GM18508 (cell line): Measurements from ENCODE around the gene LRRC8E.
A peak's percentile ranks its signal among the peaks of the same experiment; 100 is the strongest.
"Not testable (repeated sequence)": the region's sequence is repeated elsewhere in the genome, so short reads cannot be mapped to it uniquely, and the experiment has no call there.

ENCODE experiments used
- ATAC-seq: cut with Tn5 transposase; IDR thresholded peaks from one replicate; pipeline ENCODE4 v1.9.1; 2021; ENCODE audit warnings: moderate number of reproducible peaks; ENCODE audit not compliant: insufficient read depth, unreplicated experiment

LRRC8E gene

DNA sequence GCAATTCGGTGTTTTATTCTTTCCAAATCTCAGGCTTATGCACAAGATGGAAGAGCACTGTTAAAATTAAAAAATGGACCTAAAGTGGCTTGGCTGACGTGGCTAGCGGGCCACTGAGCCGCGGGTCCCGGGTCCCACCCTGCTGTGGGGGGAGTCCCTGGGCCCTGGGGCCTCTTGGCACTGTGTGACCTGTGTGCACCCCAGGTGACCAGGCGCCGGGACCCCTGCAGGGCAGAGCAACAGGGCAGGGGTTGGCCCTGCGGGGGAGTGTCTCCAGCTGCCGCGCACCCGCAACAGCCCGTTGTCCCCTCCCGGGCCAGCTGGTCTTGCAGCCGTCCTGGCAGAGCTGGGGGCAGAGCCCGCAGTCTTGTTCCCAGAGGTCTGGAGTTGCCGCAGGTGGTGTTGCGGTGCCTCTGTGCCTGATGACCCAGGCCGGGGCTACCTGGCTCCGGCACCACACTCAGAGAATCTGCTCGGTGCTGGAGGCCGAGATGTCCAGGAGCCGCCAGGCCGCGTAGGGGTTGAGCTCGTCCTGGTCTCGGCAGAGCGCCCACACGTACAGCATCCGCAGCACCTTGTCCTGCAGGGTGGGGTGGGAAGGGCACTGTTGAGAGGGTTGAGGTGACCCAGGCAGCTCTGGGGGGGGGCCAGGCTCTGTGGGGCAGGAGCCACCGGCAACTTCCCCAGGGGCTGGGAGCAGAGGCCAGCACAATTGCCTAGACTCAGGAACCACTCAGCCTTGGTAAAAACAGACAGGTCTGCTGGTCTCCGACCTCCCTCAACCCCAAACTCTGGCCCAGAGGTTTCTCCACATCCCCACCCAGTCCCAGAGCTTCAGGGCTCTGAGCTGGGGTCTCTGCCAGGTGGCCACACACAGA is 38.7 kb downstream of the LRRC8E start:
- ATAC-seq = no peak

DNA sequence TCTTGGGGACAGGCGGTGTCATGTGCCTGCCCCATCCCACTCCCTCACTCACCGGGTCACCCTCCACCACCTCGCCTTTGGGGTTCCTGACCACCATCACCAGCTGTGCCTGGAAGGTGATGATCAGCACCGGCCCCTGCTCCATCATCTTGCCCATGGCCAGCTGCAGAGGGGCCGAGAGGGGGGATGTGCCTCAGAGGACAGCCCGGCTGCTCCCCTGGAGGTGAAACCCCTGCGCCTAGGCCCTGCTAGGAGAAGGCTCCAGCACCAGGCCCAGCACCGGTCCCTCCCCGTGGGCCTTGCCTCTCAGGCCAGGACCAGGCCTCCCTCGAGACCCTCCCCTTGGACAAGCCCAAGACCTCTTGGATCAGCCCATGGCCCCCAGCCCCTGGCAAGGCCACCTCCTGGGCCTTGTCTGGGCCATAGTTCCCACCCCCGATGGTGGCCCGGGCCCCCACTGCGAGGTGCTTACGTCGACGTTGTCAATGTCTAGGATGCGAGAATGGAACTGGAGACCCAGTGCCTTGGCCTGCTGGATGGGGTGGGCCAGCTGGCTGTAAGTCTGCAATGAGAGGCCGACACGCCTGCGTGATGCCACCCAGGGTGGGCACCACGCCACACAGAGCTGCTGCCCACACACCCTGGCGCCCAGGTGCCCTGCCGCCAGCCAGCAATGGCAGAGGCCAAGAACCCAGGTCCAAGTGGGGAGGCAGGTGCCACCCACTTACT is 39.5 kb downstream of the LRRC8E start:
- ATAC-seq = no peak

DNA sequence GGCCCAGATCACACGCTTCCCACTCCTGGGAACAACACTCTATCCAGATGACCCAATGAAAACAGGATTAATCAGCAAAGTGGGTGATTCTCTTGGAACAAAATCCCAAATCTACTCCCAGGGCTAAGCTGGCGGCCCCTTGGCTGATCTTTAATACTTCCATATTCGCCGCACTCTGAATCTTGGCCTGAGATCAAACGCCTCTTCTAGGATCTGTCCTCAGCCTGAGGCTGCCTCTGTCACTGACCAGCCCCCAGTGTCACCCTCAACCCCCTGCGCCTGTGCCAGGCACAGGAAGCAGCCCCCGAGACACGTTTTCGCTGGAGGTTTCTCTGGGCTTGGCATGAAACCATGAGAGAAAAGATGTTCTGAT is 40.0 kb downstream of the LRRC8E start:
- ATAC-seq = no peak

DNA sequence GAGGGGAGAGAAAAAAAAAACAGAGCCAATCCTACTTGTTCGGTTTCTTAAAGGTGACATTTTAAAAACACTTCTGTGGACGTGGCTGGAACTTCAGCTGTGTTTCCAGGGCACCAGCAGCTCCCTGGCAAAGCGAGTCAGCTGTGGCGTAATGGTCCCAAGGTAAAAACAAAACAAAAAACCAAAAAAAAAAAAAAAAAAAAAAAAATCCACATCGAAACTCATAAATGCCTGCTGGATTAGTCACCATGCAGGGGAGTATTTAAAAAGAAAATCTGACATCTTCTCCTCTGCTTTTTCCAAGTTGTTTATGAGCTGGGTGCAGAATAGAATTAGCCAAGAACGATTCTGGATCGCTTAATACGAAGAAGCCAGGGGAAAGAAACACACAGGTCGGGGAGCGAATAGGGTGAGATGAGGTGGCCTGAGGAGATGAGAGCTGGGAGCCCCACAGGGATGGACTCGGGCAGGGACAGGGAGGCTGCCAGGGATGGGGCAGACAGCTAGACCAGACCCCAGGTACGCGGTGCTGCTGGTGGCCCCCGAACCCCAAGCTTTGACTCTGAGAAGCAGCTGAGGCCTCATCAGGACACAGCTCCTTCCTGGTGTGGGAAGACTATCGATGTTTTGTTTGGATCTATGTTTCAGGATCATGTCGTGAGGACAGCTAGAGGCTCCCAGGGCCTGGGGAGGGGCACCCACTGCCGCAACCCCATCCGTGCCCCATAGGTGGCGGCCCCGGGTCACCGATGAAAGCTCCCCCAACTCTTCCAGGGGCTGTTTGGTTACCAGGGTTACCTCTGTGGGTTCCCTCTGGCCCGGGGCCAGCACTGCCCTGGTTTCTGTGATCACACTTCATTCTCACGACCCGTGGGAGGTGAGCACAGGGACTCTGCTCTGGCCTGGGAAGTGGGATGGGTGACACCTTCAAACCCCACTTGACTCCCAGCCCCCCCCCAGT is 40.7 kb downstream of the LRRC8E start:
- ATAC-seq = no peak

DNA sequence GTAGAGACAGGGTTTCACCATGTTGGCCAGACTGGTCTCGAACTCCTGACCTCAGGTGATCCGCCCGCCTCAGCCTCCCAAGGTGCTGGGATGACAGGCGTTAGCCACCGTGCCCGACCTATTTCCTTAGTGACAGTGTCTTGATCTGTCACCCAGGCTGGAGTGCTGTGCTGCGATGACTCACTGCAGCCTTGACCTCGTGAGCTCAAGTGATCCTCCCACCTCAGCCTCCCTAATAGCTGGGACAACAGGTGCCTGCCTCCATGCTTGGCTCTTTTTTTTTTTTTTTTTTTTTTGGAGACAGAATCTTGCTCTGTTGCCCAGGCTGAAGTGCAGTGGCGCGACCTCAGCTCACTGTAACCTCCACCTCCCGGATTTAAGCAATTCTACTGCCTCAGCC is 41.7 kb downstream of the LRRC8E start:
- not testable (repeated sequence) for ATAC-seq

DNA sequence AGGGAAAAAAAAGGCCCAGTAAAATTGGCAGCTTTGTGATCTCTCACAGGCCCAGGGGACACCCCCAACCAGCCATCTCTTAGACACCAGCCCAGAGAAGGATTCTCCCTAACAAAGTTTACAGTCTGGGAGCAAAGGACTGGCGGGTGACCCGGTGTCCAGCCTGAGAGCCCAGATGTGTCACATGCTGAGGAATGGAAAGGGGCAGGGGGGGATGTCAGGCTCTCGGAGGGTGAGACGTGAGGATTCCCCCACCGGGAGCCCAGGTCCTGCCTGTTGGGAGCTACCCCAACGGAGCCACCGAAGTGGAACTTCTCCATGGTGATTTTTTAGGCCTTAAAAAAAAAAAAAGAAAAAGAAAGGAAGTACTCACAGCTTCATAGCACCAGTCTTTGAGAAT is 42.5 kb downstream of the LRRC8E start:
- ATAC-seq = no peak

DNA sequence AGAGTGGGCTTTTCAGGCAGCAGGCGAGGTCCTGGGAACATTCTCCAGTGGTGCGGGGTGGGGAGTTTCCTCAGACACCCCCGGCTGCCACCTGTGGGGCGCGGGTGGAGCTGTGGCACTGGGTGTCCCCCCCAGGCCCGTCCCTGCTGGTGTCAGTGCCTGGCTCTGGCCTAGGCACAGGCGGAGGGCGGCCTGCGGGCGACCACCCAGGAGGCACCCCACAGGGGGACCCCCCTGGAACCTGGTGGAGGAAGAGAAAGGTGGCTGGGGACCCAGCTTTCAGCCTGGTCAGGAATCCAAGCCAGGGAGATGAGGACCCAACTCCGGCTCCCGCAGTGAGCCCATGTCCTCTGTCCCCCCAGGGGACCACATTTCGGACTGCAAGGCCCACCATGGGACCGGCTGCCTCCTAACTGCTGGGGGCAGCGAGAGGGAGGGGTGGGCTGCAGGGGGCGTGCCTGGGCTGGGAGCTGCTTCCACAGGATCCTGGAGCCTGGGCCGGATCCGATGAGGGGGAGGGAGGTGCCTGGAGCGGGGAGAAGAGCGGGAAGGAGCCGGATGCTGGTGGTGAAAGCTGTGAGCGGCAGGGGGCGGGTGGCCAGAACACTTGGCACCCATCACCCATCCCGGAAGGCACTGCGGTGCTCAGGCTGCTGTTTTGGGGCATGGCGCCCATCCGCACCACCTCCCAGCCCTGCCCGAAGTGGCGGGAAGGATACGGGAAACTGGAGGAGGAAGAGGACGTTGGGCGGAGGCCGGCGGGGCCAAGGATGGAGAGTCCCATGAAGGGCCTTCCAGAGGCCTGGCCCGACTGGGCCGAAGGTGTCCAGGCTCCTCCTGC is 43.1 kb downstream of the LRRC8E start:
- no peak for ATAC-seq

DNA sequence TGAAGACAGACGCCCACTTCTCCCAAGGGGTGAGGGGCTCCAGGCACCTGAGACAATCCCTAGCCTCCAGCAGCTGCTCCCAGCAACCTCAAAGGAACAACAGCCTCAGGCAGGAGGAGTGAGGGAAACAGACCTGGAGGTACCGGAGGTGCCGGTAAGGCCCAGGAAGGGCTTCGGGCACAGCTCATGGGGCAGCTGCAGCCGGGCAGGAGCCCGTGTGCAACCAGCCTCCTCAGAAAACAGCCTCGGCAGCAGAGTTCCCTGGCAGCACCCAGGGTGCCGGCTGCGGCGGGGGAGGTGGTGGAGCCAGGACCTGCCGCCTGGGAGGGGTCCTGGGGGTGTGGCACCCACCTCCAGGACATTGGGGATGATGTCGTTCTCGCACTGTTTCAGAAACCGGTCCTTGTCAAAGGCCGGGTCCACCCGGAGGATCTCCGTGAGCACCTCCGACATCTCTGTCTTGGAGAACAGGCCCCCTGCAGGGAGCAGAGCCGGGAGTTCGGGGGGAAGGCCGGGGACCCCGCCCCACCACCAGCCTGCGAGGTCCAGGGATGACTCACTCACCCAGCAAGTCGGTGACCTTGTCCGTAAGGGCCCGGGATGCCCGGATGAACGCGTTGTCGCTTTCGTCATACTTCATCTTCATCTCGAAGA is 44.1 kb downstream of the LRRC8E start:
- ATAC-seq = no peak

DNA sequence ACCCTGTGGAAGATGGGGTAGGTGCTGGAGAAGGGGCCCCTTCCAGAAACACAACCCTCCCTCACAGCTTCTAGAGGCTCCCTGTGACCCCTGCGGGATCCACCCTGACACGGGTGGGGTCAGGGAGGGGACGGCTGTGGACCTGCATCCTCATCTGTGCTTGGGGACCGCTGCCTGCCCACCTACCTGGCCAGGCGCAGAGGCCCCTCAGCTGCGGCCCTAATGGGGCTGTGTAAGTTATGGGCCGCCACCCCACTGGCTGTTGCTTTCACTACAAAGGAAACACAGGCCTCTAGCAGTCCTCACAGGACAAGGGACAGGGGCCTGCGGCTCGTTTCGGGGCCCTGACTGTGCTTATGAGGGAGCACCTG is 44.6 kb downstream of the LRRC8E start:
- ATAC-seq = no peak

DNA sequence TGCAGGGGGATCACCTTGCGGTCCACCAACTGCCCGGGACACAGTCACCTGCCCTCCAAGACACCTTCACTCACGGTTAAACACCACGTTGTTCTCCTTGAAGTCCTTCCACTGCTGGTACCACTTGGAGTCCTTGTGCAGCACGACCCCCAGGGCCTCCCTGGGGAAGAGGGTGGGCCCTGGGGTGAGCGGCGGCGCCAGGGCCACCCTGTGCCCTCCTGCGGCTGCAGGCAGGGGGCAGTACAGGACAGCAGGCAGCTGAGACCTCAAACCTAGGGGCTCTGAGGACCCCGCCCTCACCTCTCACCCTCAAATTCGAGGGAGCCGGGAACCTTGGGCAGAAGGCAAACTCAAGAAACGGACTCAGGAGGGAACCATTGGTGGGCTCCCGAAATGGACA is 45.1 kb downstream of the LRRC8E start:
- ATAC-seq = no peak

DNA sequence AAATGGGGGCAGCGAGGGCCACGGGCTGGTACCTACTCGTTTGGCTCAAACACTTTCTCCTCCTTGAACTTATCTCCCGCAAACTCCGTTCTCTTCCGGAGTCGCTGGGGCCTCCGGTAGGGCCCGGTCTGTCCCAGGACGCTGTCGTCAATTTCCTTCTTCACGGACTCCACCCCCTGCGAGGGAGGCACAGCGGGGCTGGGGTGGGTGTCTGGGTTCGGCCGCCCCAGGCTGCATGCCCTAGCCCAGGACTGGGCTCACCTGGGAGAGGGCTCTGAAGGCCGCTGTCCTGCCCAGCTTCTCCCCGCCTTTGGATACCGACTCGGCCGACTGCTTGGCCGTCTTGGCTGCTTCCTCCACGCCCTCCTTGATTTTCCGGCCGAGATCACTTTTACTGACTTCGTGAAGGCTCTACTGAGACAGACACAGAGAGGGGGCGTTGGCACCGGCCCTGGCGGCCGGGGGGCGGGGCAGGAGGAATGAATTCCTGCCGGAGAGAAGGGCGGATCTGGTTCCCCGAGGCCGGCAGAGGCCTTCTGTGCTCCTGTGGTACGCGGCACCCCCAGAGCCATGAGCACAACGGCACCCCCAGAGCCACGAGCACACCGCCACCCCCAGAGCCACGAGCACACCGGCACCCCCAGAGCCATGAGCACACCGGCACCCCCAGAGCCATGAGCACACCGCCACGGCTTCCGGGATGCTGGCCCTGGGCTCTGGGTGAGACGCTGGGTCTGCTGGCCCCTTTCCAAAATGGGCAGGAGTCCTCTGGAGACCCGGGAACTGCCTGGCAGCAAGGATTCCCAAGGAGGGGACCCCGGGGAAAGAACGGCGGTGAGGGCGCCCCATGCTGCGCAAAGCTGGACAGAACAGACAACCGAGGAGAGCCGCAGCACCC is 45.8 kb downstream of the LRRC8E start:
- no peak for ATAC-seq

DNA sequence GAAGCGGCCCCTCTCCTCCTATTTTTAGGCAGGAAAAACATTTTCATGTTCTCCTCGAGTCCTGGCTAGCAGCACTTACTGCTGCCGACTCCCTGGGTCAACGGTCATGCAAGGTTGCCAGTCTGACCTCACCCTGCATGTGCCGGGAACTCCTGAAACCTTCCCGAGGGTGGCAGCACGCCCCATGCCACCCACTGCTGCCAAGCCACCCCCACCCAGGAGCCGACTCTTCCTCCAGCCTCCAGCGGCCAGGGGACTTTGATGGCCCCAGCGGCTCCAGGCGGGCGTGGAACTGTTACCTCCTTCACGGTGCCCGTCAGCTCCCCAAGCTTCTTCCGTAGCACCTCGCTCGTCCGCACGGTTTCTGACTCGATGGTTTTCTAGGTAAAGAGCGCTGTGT is 46.5 kb downstream of the LRRC8E start:
- ATAC-seq = no peak

DNA sequence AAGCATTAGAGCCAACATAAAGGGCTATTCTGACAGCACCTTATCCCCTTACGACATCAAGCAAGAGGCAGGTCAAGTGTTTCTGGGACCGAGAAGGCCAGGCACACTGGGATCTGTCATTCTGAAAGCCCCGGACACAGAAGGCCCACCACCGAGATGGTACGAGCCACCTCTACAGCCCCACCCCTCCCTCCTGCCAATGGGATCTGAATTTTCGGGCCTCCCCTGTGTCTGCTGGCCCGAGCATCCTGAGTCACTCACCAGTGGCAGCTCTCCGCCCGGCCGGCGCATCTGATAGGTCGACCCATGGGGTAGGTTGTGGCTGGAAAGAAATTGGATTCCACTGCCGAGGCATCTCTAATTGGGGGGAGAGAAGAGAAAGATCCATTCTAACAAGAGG is 52.5 kb downstream of the LRRC8E start:
- ATAC-seq = no peak

DNA sequence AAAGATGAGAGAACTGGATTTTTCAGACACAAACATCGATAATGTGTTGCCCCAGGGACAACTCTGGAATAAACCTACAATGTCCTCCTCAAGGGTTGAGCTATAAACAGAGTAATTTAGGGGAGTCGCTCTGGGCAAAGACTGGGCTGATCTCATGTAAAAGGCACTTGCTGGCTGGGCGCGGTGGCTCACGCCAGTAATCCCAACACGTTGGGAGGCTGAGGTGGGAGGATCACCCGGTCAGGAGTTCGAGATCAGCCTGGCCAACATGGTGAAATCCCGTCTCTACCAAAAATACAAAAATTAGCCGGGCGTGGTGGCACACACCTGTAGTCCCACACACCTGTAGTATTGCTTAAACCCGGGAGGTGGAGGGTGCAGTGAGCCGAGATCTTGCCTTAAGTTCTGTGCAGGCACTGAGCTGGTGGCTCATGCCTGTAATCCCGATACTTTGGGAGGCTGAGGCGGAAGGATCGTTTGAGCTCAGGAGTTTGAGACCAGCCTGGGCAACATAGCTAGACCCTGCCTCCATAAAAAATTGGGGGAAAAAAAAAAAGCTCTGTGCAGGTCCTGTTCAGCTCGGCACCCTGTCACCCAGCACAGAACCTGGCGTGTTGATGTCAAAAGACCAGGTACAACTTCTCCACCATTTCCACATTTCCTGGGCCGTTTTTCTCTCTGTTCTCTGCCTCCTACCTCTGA is 53.7 kb downstream of the LRRC8E start:
- no peak for ATAC-seq

DNA sequence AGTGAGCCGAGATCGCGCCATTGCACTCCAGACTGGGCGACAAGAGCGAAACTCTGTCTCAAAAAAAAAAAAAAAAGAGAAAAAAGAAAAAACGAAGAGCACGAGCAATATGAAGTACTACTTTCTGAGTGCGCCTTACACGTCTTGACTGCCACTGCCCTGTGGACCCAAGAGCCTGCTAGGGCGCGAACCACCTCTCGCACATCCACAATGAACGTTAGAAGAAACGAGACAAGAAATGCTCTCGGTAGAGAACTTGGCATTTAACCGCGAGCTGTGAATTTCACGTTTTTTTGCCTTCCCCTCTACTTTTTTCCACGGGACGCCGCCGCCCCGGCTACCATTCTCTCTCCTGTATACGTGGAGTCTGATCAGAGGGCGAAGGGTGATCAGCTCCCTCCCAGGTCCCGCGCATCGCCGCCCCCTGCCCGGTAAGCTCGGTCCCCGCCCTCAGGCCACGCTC is 54.7 kb downstream of the LRRC8E start:
- ATAC-seq = no peak

DNA sequence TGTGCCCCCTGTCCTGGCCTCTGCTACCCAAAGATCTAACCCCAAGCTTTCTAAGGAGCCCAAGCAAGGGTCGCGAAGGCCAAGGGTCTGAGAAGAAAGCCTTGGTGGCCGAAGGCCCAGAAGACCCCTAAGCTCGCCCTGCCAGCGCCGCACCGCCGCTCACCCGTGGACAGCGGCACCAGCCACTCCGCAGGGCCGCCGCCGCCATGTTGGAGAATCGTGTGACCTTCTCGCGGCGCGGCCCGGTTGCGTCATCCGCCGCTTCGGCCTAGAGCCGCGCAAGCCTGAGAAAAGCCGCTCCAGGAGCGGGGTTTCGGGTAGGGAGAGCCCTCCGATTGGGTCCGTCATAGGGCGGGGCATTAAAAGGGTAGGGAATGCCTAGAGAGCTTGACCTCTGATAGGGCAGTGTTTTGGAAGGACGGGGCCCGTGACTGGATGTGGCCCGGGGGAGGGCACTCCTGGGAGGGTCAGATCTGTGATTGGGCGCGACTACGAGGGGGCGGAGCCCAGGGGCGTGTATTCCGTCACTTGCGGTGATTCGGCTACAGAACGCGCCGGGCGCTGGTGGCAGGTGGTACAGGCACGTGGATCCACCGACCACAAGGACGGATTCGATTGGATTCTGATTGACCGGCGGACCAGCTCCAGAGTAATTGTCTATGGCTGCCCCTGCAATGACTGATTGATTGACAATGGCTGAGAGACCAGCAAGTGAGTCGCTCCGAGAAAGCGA is 55.3 kb downstream of the LRRC8E start, which contains the start of gene TIMM44:
TIMM44 (minus strand) TSS at position 223 of the 733 bp plus-strand sequence; CDS start at position 208, 15 bp downstream.
- ATAC-seq = peak; percentile 82
